ENCODE measurements around the gene ADAMTS18.
"Not testable (repeated sequence)": the region's sequence is repeated elsewhere in the genome, so short reads cannot be mapped to it uniquely, and the experiment has no call there.

The ADAMTS18 gene

GRCh38 chr16:77276661-77277060, 158.2 kb downstream of the ADAMTS18 start:
- no peak for DNase-seq

GRCh38 chr16:77275303-77275702, 159.5 kb downstream of the ADAMTS18 start:
- DNase-seq = not testable (repeated sequence)

- no peak for DNase-seq
Measured at GRCh38 chr16:77273815-77274214, 161.0 kb downstream of the ADAMTS18 start.

- no peak for DNase-seq
Measured at GRCh38 chr16:77271532-77272426, 163.1 kb downstream of the ADAMTS18 start.

GRCh38 chr16:77266185-77266584, 168.6 kb downstream of the ADAMTS18 start:
- DNase-seq = not testable (repeated sequence)

GRCh38 chr16:77262971-77263370, 171.9 kb downstream of the ADAMTS18 start:
- no peak for DNase-seq

- DNase-seq = no peak
Measured at GRCh38 chr16:77250400-77250799, 184.4 kb downstream of the ADAMTS18 start.

- no peak for DNase-seq
Measured at GRCh38 chr16:77246150-77246549, 188.7 kb downstream of the ADAMTS18 start.

GRCh38 chr16:77242471-77242870, 192.4 kb downstream of the ADAMTS18 start:
- DNase-seq = not testable (repeated sequence)

GRCh38 chr16:77238593-77238992, 196.2 kb downstream of the ADAMTS18 start:
- DNase-seq = no peak

- peak; percentile 88 for DNase-seq
Measured at GRCh38 chr16:77236063-77236511, 198.7 kb downstream of the ADAMTS18 start.

GRCh38 chr16:77234611-77235010, 200.2 kb downstream of the ADAMTS18 start:
- no peak for DNase-seq

- no peak for DNase-seq
Measured at GRCh38 chr16:77233799-77234519, 200.9 kb downstream of the ADAMTS18 start.

All from activated CD4-positive, alpha-beta T cell treated with anti-CD3 and anti-CD28 coated beads, Interleukin-2, amount 50 U/mL, for 16 hours (primary cell).